ENCODE results near the gene SORCS2. TPM values are rescaled to one million over a fixed set of nuclear protein-coding genes. Genes with fewer than 3 reads are reported as not detected.

SORCS2 gene
- total and polyA plus RNA-seq, 2 of the 4 experiments (the other 2 are of a cell fraction): 0.36 to 0.62 TPM

DNA sequence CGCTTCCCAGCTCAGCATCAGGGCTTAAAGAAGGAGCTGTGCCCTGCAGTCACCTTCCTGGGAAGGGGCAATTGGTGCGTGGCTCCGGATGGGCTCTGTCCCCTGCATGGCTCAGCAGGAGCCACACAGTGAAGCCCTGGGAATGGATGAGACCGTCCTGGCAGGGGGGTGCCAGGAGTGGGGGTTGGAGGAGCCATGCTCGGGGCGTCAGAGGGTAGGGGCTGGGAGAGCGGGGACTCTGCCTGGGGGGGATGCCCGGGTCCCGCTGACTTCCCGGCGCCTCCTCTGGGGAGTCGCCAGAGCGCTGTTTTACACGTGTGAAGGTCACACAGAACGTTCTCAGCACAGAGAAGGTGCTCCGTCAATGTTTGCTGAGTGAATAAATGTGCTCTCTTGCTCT is 563.2 kb downstream of the SORCS2 start:
- in situ Hi-C loops (cut with MboI; ENCODE audit: low sequenced_read_pairs): no loop called here
- H2AK9ac ChIP-seq (replicated peaks; ENCODE audit: low read depth, low read length, poor library complexity): no peak overlapping the region
- POLR2A ChIA-PET (ENCODE audit: unreplicated experiment): no interaction called here
- no peaks in the 10 kb centered on the region for H3K27me3 ChIP-seq (ENCODE audit: control insufficient read depth, insufficient read depth, low read length)
- H3K79me1 ChIP-seq (ENCODE audit: low read depth in 1 of 2, low read length in 2 of 2): peaks cover 10 to 15% of the 10 kb centered on the region in 2 experiments; a peak in 2 of 4 replicates
- TF ChIP-seq RCOR1 (IDR thresholded peaks at IDR 0.05; ENCODE audit: insufficient replicate concordance, low read length): no peak
- TF ChIP-seq MAFK (IDR thresholded peaks at IDR 0.05; ENCODE audit: low read depth, low read length): no peak
- TF ChIP-seq CEBPB (IDR thresholded peaks at IDR 0.05; ENCODE audit: low read depth, low read length): no peak
- TF ChIP-seq ELK1 (IDR thresholded peaks at IDR 0.05; ENCODE audit: borderline replicate concordance, low read depth, low read length): no peak
- no peak for TF ChIP-seq CHD1 (IDR thresholded peaks at IDR 0.05; ENCODE audit: low read depth, low read length)
- TF ChIP-seq USF2 (IDR thresholded peaks at IDR 0.05; ENCODE audit: low read depth, low read length): no peak
- H3K9me1 ChIP-seq (ENCODE audit: insufficient read depth, low read length): no peaks in the 10 kb centered on the region
- no peak overlapping the region for H3K56ac ChIP-seq (ENCODE audit: extremely low read depth, insufficient read depth, low read length)
- no peak overlapping the region for H4K8ac ChIP-seq (ENCODE audit: low read depth in 2 of 2, low read length in 2 of 2)
- no peak overlapping the region for H2BK120ac ChIP-seq (ENCODE audit: low read depth, low read length)
- no TSS peak for BruUV-seq (replicated peaks)
- CTCF ChIA-PET: no interaction called here
- no peak overlapping the region for H3K4ac ChIP-seq (ENCODE audit: low read depth, low read length)
- no peak overlapping the region for H3K4me3 ChIP-seq (ENCODE audit: insufficient read depth, low read depth, low read length)
- DNase-seq (no peak), ATAC-seq (ENCODE audit: low read depth) (no peak; the same call in 1 of the 2 replicates)
- no peak overlapping the region for H3K27ac ChIP-seq (ENCODE audit: insufficient read depth, low read length)
- no peaks in the 10 kb centered on the region for H3K9me3 ChIP-seq (ENCODE audit: control insufficient read depth, insufficient read depth, low read length)
- no peak overlapping the region for H2BK15ac ChIP-seq (ENCODE audit: low read depth, low read length)
- 95% methylated on average over 3 of the region's 16 CpGs; no CpG with 5 or more reads in 1 of the 2 experiments for WGBS, 2 experiments (ENCODE audit: extremely low coverage in 2 of 2, insufficient read length in 1 of 2)
- dilution Hi-C loops (cut with HindIII; ENCODE audit: low sequenced_read_pairs, unreplicated experiment): no loop called here
- no peak overlapping the region for H2BK5ac ChIP-seq (ENCODE audit: low read depth, low read length, poor library complexity, severe bottlenecking)
- H4K20me1 ChIP-seq (ENCODE audit: insufficient read depth, low read length): peaks cover 22% of the 10 kb centered on the region
- H3K23ac ChIP-seq (ENCODE audit: low read depth, low read length): no peak overlapping the region
- no peak overlapping the region for H2AFZ ChIP-seq (replicated peaks; ENCODE audit: low read length, poor library complexity)
- H4K5ac ChIP-seq (ENCODE audit: low read depth, low read length): no peak overlapping the region
- no peak overlapping the region for H3K4me2 ChIP-seq (ENCODE audit: low read depth, low read length)
- no peak overlapping the region for H3K9ac ChIP-seq (ENCODE audit: low read depth, low read length)
- no peak overlapping the region for H3K18ac ChIP-seq (ENCODE audit: low read depth, low read length)
- H2BK20ac ChIP-seq (ENCODE audit: low read depth, low read length): no peak overlapping the region
- no peaks in the 10 kb centered on the region for H3K4me1 ChIP-seq (ENCODE audit: control insufficient read depth, insufficient read depth, low read length)
- no peak overlapping the region for H4K91ac ChIP-seq (ENCODE audit: insufficient read depth, low read depth, low read length)
- H3K14ac ChIP-seq (replicated peaks; ENCODE audit: low read depth, low read length): no peak overlapping the region
- H2AK5ac ChIP-seq (ENCODE audit: low read depth, low read length): no peak overlapping the region
- intact Hi-C loops (cut with micrococcal nuclease): no loop called here
- H3K36me3 ChIP-seq (ENCODE audit: control insufficient read depth, insufficient read depth, low read length): peaks cover 32% of the 10 kb centered on the region
